ENCODE results near the gene TIAM2.

DNA sequence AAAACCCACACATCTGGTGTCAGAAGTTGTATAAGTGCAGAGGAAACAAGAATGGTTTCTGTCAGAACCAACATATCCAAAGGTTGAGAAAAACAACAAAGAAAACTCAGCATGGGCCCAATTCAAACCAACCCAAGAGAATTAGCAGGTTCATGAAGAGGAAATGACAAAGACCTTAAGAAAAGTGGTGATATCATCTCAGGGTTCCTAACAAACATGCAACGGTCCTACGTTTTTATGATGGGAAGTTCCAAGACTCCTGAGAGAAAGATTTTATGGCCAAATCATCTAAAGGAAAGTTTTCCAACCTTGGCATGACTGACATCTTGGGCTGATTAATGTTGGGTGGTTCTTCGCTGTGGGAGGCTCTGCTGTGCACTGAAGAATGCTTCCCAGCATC is 296.2 kb downstream of the TIAM2 start:
- TF ChIP-seq CTCF (IDR thresholded peaks at IDR 0.05; ENCODE audit: low read length) (no peak), EZH2 (optimal IDR thresholded peaks at IDR 0.05; ENCODE audit: low read depth, low read length) (no peak), EZH2phosphoT487 (IDR thresholded peaks at IDR 0.05; ENCODE audit: low read length) (no peak)

All from MM.1S (cell line).